Choroid plexus epithelial cell (primary cell): ENCODE data around the gene SLC8A1.

Source experiments
- DNase-seq: peaks from one replicate; pipeline ENCODE4 v3.0.0-alpha.2; 2010; ENCODE audit warnings: low read depth
- H3K4me3 ChIP-seq: 2 replicates; pipeline ENCODE4 v1.5.1; 2011; ENCODE audit warnings: low read depth, mild to moderate bottlenecking, control low read depth, low read length, moderate library complexity
- TF ChIP-seq, protein P1 (sequence below): conservative IDR thresholded peaks from 2 replicates; pipeline ENCODE4 v1.5.1; 2011; ENCODE audit warnings: low read depth, mild to moderate bottlenecking, control low read depth, inconsistent platforms, low read length, moderate library complexity

Gene SLC8A1

DNA sequence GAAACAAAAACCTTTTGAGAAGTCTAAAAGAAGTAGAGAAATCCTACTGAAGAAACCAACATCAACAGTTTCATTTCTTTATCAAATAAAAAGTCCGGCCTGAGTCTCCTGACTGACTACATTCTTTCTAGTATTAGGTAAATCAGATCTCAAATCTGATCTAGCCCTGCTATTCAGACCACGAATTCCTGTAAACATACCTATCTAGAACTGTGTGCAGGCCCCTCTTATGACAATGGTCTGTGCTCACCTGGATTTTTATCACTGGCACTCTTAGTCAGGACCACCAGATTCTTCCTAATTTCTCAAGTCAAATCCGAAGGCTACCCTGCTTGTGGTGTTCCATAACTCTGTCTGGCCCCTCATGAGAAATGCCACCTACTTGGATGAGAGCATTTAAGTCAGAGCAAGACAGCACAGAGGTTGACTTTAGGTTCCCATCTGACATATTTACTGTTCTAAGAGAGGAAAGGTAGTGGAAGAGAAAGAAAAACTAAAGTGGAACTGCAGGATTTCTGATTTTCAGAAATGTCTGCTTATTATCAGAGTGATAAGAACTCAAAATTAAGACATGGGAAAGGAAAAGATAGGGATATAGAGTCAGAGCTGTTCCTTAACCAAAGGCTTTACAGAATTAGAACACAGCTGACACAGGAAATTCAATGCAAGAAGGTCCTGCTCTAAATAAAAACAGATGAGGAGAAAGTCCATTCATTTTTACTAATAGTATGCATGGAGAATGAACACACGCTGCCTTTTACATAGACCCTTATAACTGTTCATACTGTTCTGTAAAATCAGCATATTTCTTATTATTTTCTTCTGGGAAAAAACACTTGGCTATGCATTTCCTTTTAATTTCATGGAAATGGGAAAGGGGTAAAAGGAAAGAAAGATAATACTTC, 56.5 kb downstream of the SLC8A1 start:
- TF ChIP-seq, protein P1, sequence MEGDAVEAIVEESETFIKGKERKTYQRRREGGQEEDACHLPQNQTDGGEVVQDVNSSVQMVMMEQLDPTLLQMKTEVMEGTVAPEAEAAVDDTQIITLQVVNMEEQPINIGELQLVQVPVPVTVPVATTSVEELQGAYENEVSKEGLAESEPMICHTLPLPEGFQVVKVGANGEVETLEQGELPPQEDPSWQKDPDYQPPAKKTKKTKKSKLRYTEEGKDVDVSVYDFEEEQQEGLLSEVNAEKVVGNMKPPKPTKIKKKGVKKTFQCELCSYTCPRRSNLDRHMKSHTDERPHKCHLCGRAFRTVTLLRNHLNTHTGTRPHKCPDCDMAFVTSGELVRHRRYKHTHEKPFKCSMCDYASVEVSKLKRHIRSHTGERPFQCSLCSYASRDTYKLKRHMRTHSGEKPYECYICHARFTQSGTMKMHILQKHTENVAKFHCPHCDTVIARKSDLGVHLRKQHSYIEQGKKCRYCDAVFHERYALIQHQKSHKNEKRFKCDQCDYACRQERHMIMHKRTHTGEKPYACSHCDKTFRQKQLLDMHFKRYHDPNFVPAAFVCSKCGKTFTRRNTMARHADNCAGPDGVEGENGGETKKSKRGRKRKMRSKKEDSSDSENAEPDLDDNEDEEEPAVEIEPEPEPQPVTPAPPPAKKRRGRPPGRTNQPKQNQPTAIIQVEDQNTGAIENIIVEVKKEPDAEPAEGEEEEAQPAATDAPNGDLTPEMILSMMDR, result no peak
- peak; percentile 36 for DNase-seq
- no peak overlapping the region for H3K4me3 ChIP-seq

DNA sequence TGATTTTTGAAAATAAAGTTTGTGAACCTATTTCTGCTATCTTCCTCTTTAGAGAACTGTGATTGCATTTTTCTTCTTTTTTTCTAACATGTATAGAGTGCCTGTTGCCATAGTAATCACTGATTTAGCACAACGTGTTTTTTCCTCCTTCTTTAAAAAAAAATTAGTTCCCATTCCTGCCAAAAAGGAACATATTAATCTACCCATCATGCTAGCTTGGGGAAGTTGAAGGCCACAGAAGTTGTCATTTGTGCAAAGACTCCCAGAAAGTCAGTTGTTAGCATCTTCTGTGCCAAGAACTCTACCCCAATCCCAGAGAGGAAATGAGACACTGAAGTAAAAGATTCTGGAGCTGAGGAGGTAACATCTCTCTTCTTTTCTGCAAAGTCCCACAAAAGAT, 57.3 kb downstream of the SLC8A1 start:
- no peak for DNase-seq
- TF ChIP-seq, protein P1, result no peak

DNA sequence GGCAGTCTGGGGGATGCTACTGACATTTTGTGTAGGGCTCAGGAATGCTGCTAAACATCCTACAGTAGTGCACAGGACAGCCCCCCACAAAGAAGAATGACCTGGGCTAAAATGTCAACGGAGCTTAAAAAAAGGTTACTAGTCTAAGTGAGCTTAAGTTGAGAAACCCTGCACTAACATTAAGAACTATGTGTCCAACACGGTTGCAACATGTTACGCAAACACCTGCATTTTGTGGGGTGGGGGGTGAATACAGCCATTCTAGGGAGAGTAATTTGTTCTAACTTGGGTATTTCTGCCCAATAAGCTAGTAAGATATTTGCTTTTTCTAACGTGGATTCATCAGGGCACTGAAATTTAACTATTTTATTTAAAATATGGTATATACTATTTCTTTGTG, 57.9 kb downstream of the SLC8A1 start:
- H3K4me3 ChIP-seq, result no peak overlapping the region
- no peak for DNase-seq
- TF ChIP-seq, protein P1, result no peak

More for the DNA sequence above, 57.3 kb downstream of the SLC8A1 start:
- H3K4me3 ChIP-seq, result no peak overlapping the region

DNA sequence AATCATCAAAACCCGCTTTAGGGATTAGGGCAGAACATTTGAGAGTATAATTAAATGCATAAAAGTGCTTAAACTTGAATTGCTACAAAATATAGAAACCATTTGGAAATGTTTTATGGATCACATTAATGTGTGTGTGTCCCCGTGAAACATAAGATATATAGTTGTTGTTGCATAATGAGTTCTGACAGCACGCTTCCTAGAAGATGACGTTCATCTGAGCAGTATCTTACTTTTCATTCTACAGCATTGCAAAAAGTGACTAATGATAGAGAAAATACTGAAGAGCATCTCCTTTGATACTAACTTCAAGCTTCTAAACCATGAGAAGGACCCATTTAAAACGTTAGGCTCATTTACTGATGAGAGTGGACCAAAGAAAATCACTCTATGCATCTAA, 63.7 kb downstream of the SLC8A1 start:
- no peak overlapping the region for H3K4me3 ChIP-seq
- DNase-seq, result no peak
- TF ChIP-seq, protein P1, result no peak

DNA sequence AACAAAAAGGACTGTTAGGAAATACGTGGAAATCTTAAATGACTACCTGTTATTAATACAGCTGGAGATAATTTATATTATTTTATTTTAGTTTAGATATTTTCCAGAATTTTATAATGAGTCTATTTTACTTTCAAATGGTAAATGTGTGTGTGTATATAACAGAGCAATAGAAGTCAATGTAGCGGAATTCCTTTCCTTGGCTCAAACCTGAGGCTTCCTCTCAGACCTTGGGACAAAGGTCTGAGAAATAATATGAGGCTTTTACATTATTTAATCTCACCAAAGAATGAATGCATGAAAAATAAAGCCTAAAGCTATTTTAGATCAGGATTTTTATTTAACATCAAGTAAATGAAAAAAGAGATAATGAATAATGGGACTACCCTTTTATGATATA, 65.7 kb downstream of the SLC8A1 start:
- DNase-seq, result no peak
- H3K4me3 ChIP-seq, result no peak overlapping the region
- TF ChIP-seq, protein P1, result no peak

DNA sequence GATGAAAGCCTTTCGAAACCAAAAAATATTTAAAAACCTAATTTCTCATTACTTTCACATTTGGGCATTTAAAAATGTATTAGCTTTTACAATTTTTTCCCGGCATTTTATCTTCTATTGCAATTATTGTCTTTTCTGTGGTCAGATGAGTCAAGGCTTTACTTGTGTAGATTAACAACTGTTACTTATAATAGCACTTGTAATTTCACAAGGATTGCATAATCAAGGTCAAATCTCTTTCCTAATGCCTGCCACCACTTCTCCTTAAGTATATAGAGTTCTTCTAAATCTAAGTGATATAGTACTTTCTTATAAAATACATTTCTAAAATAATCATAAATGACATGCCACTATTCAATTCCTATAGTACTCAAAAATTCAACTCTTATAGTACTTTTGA, 67.2 kb downstream of the SLC8A1 start:
- TF ChIP-seq, protein P1, result no peak
- DNase-seq, result peak; percentile 93
- H3K4me3 ChIP-seq, result no peak overlapping the region

DNA sequence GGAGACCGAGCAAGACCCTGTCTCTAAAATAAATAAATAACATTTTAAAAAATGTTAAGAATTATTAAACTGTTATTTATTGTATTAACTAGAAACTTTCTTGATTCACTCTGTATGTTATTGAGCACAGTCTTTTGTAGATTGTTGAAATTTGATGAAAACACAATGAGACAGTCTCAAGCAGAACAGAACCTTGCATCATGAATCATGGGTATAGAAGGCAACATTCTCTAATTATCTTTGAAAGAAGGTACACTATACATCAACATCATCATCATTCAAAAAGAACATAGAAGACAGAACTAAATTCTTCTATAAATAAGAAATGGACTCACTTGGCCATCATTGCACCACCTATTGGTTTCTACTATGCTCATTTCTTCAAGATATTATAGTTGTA, 67.7 kb downstream of the SLC8A1 start:
- no peak for DNase-seq
- TF ChIP-seq, protein P1, result no peak
- H3K4me3 ChIP-seq, result no peak overlapping the region
